Measurements from ENCODE around the gene YWHAB. TPM values are rescaled to one million over a fixed set of nuclear protein-coding genes. Genes with fewer than 3 reads are reported as not detected.
"Not testable (repeated sequence)": the region's sequence is repeated elsewhere in the genome, so short reads cannot be mapped to it uniquely, and the experiment has no call there.

The YWHAB gene
- polyA plus RNA-seq, 1 donor: 236 TPM

DNA sequence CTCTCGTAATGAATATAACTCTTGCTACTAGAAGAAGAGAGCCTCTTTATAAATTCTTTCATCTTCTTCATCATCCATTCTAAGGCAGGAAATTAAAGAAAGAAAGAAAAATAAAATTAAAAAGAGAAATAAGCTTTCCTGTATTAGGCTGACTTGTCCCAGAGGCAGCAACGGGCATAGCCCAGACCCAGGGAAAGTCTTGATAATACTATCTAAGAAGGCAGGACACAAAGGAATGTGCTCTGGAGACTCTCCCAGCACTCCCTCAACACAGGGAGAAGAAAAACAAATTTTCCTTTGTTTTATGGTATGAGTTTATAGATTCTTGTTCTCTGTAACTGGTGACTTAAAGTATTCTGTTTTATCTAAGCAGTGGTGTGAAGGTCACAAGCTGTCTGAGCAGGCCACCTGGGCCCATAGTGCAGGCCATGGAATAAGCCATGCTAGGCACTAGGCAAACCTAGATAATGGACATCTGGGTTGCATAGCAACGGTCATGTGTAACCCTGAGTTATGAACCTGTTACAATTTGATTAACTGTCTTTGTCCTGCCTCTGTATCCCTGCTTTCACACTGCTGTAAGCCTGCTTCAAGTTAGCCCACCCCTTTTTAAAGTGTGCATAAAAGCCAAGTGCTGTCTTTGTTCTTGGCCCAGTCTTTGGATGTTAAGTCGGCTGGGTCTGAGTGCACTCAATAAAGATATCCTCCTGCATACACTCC, 22.0 kb upstream of the YWHAB start:
- not testable (repeated sequence) for DNase-seq

DNA sequence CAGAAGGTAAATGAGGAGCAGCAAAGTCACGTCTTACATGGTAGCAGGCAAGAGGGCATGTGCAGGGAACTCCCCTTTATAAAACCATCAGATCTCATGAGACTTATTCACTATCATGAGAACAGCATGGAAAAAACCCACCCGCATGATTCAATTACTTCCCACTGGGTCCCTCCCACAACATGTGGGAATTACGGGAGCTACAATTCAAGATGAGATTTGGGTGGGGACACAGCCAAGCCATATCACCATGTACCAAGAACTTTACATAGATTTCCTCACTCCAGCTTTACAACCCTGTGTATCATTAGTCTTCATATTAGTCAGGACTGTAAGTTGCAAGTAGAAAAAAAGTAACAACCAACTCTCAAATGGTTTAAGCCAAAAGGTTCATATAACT, 21.0 kb upstream of the YWHAB start:
- DNase-seq: not testable (repeated sequence)

GRCh38 chr20:44866703-44867335, 18.7 kb upstream of the YWHAB start:
- DNase-seq: no peak

DNA sequence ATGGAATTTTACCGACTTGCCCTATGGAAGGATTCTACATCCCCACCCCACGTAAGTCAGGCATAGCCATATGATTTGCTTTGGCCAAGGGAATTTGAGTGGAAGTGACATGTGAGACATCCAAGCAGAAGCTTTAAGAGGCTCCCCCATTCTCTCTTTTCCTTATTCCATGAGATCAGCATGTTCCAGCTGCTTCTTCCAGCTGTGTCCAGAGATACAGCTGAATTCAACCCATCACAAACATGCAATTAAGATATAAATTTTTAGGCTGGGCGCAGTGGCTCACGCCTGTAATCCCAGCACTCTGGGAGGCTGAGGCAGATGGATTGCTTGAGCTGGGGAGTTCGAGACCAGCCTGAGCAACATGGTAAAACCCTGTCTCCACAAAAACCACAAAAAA, 16.0 kb upstream of the YWHAB start:
- DNase-seq: no peak

GRCh38 chr20:44882360-44882759, 3.1 kb upstream of the YWHAB start:
- DNase-seq: not testable (repeated sequence)

DNA sequence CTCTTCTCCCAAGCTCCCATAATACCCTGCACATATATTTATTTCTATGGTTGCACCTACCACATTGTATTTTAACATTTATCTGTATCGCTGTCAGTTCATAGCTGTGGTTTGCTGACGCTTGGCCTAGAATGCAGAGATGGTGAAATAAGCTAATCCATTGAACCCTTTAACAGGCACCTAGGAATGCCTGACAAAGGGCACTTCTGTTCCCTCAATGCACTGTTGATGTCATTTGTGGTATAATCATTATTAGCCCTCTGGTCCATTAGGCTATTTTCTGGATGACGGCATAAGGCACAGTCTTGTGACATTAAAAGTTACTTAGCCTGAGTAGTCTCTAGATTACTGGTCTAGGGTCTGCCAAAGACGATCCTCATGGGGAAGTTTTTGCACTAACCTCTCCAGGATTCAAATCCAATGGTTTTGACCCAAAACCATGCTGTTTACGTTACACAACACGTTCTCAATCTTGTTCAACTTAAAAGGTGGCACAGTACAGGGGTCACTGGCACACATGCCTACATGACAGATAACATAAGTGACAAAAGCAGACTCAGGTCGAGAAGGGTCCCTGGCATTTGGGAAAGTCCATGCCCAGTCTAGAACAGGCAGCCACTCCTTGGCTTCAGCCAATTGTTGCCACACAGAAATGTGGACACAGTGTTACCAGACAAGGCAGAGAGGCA, 2.1 kb upstream of the YWHAB start:
- no peak for DNase-seq

- DNase-seq: no peak
Observed at GRCh38 chr20:44884907-44885391, 556 bp upstream of the YWHAB start.

DNA sequence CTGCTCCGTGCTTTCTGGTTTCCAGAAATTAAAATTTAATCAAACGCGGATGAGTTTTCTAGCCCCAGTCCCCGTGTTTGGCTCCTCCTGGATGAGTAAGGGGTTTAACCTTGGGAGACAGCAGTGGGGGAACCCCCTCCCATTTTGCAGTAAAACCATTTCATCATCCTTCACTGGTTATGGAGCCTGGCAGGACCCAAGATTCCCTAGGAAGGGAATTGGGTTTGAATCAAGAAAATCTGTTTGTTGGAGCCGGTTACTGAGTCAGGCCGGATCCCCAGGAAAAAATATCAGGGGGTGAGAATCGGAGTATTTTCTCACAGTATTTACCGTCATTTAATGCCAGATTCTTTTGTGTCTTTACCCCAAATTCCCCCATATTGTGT, 754 bp downstream of the YWHAB start:
- DNase-seq: no peak

- DNase-seq: no peak
Observed at GRCh38 chr20:44886828-44887227, 1.3 kb downstream of the YWHAB start.

- DNase-seq: no peak
Observed at GRCh38 chr20:44887466-44887865, 2.0 kb downstream of the YWHAB start.

DNA sequence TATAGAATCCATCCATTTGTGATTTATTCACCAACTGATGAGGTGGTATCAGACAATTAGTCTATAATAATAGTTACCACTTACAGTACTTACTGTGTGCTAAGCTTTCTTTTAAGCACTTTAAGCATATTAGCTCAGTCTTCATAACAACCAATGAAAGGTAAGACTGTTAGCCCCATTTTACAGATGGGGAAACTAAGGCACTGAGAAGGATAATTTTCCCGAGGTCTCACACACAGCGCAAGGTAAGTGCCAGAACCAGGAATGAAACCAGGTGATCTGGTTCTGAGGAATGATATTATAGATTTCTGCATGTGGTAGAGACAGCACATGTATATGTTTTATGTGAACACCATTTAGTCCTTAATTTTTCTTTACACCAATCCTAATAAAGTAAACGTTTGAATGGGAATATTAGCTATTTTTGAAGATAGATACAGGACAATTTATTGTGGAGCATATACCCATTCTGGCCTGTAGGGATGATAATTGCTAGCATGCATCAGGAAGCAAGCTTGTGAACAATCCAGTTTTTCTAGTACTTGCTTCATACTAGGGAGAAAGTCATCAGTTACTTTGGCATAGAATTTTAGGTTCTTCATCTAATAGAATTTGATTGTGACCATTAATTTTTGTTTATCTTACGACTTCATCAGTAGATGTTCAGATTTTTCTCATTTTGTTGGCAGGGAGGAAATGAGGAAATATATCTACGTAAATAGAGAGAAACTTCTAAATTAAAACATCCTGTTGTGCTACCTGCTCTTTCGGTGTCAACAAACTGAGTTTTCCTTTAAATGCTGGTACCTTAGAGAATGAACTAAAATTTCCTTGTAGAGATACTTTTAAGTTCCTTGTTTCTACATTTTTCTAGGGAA, 3.0 kb downstream of the YWHAB start:
- no peak for DNase-seq

DNA sequence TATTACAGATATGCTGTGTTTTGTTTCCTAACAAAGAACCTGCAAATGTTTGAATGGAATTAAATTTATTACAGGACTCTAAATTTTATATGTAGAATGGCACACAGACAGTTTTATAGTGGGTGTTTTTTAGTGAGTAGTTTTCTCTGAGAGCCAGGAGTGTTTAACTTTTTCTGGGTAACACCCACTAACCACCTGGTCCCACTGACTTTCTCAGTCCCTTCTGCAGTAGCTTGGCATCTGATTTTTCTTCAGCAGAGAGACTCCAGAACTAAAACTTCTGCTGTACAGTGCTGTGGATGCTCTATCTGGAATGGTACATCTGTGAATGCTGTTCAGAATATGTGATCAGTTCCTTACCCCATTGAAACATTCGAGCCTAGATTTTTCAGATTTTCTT, 6.3 kb downstream of the YWHAB start:
- DNase-seq: no peak

DNA sequence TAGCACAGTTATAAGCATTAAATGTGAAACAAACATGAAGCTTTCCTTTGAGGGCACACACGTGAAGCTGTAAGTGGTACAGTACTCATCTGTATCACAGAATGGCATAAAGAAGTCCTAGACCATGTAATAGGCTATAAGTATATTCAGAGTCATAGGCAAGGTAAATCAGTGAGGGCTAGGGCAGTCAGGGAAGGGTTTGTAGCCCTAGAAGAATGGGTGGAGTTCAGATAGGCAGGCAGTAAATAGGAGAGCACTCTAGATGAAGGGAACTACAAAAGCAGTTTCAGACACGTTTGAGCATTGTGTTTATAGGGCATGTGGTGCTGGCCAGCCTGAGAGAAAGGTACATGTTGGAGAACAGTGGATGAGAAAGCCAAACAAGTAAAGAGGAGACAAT, 9.5 kb downstream of the YWHAB start:
- DNase-seq: no peak

DNA sequence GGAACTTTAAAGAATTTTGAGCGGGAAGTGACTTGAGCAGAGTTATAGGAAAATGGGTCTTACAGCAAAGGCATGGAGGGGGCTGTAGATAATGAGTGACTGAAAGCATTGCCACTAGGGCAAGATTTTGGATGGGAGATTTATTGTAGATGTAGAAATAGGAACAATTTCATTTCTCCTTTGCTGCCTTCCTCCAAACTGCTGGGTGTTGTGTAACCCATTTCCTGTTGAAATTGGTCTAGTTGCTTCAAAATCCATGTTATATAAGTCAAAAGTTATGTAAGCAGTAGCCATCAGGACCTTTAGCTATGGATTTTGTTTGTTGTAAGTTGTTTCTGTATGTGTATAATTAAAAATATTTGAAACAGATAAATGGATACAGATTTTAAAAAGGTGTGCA, 11.1 kb downstream of the YWHAB start:
- DNase-seq: no peak

GRCh38 chr20:44897133-44897532, 11.6 kb downstream of the YWHAB start:
- DNase-seq: no peak

DNA sequence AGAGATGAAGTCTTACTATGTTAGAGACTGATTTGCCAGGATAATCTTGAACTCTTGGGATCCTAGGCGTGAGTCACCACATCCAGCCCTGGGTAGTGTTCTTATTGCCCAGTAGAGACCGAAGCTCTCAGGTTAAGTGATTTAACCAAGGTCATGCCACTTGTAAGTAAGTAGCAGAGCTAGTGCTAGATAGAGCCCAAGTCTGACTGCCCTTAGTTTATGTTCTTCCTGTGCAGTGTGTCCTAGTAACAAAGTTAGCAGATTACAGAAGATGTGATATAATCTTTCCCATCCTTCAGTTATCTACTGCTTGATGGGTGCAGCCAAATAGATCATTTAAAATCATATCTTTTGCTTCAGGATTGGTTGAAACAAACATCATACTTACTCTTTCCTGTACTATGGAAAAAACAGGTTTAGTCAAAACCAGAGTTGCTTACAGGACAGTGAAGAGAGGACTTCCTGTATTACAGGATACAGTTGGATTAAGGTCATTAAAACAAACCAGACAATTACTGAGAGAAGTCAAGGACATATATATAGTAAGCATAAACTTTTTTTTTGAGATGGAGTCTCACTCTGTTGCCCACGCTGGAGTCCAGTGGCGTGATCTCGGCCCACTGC, 14.8 kb downstream of the YWHAB start:
- DNase-seq: no peak

DNA sequence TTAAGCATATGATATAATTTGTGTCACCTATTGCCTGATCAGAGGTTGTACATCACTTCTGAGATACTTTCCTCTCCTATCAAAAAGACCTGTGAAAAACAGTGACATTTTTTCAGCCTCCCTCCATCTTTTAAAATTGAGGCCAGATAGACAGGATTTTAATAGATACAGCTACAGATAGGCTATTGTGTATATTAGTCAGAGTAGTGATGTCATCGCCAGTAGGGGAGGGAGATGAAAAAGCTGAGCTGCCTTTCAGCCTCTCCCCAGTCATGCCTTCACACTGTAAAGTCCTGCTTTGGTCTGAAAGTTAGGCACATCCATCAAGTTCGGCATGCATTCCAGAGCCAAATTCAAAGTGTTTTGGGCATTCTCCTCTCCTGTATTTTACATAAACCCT, 16.5 kb downstream of the YWHAB start:
- DNase-seq: no peak

GRCh38 chr20:44904377-44904776, 18.9 kb downstream of the YWHAB start:
- no peak for DNase-seq

DNA sequence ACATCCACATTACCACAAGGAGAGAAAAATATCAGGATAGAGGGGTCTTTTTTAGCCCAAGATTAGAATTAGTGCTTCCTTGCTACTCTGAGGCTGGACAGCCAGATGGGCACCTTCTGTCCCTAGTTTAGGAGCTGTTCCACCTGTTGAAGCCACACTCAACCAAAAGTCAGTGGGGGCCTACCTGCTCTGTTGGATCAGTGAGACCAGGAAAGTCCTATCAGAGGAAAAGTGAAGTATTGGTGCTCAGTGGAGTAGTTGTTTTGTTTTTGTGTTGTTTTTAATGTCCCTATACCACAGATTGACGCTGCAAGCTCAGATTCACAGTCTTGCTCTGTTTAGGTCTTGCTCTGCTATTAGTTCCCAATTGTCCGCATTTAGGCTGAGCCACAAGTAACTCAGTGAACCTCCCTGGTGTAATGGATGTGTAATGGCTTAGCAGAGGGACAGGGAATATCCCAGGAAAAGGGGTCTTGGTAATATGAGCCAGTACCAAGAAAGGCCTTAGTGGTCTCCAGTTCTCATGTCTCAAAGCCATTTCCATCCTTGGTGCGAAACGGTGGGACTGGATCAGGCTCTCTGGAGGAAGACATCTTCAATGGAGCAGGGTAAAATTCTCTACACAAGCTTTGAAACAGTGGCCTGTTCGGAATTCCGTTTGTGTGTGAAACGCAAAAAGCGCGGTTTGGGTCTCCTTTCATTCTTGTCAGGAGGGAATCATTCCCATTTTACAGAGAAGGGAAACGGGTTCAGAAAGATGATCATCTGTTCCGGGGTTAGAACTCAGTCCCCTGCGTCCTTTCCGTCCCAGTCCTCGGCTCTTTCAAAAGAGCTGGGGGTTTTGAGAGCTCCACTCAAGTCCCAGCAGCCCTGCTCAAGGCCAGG, 23.7 kb downstream of the YWHAB start:
- DNase-seq: no peak

DNA sequence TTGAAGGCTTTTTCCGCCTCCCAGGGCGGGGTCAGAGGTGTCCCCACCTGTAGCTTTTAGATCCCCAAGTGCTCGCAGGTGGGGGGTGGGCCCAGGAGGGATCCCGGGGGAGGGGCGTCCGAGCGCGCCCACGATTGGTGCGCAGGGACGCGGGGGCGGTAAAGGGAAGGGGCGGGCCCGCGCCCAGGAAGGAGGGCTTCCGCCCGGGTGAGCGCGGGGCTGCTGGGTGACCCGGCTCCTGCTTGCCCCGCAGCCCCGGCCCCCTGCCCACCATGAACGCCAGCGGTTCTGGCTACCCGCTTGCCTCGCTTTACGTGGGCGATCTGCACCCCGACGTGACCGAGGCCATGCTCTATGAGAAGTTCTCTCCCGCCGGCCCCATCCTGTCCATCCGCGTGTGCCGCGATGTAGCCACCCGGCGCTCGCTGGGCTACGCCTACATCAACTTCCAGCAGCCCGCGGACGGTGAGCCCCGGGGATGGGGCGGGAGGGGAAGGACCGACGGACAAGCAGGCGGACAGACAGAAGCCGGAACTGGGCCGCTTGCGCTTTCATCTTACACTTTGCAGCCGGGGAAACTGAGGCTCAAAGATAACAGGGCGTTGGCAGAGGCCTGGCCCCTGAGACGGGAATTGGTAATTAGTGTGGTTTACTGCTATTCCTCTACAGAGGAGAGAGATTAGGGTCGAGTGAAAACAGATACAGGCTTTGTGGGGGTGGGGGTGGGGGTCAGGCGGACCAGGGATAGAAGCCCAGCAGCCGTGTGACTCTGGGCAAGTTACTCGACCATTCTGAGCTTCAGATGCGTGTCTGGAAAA, 24.6 kb downstream of the YWHAB start, which contains the start of gene PABPC1L:
Gene PABPC1L (plus strand): TSS at position 189 of the 818 bp plus-strand sequence. CDS start 84 bp downstream, at position 273.
- peak; percentile 55 for DNase-seq
